ENCODE results near the gene PRR3. TPM values are rescaled to one million over a fixed set of nuclear protein-coding genes. Genes with fewer than 3 reads are reported as not detected.

Gene PRR3
- total and polyA plus RNA-seq, 9 of the 15 experiments (the other 6 are each of a cell fraction or from before 2014, with no cell fraction given): 23.5 to 59.6 (median 28.8) TPM

GRCh38 chr6:30541515-30542403, 15.3 kb upstream of the PRR3 start (continued):
- TF ChIP-seq CHAMP1 (IDR thresholded peaks at IDR 0.05) (peak; percentile 40; the same call in 1 of the 2 replicates), LEF1 (IDR thresholded peaks at IDR 0.05) (no peak), DPF2 (IDR thresholded peaks at IDR 0.05) (peak; percentile 51; the same call in 1 of the 2 replicates), RAD21 (CRISPR knock-in tag; conservative IDR thresholded peaks at IDR 0.05 in 1 of 2, IDR thresholded peaks at IDR 0.05 in 1 of 2) (peak; percentile 87 to 91), CREB5 (CRISPR knock-in tag; IDR thresholded peaks at IDR 0.05) (no peak), JUNB (CRISPR knock-in tag; conservative IDR thresholded peaks at IDR 0.05) (no peak), RUNX1 (IDR thresholded peaks at IDR 0.05; ENCODE audit: low read depth) (no peak), ZFP30 (CRISPR knock-in tag; IDR thresholded peaks at IDR 0.05; ENCODE audit: borderline replicate concordance) (no peak), SAFB (IDR thresholded peaks at IDR 0.05; ENCODE audit: borderline replicate concordance, low read depth, low read length) (no peak), ASH1L (IDR thresholded peaks at IDR 0.05; ENCODE audit: borderline replicate concordance, low read depth, partially characterized antibody) (no peak), HDAC3 (IDR thresholded peaks at IDR 0.05; ENCODE audit: borderline replicate concordance, partially characterized antibody) (peak; percentile 31), NCOR1 (IDR thresholded peaks at IDR 0.05) (no peak), UBTF (IDR thresholded peaks at IDR 0.05; ENCODE audit: borderline replicate concordance in 1 of 2, low read depth in 2 of 2, low read length in 2 of 2) (no peak), ZNF146 (CRISPR knock-in tag; IDR thresholded peaks at IDR 0.05; ENCODE audit: unreplicated experiment) (no peak), HEY1 (CRISPR knock-in tag; IDR thresholded peaks at IDR 0.05; ENCODE audit: borderline replicate concordance) (0 out of 2 replicates have a peak, but pooled peaks have one; percentile 78), KDM1A (IDR thresholded peaks at IDR 0.05) (no peak), STAT5A (IDR thresholded peaks at IDR 0.05; ENCODE audit: borderline replicate concordance, low read length) (0 out of 2 replicates have a peak, but pooled peaks have one; percentile 14), TFE3 (CRISPR knock-in tag; IDR thresholded peaks at IDR 0.05) (no peak), HMG20B (CRISPR knock-in tag; IDR thresholded peaks at IDR 0.05) (no peak)
